HG02943 (cell line): ENCODE results near the gene DNASE2B.

Experiments
- ATAC-seq: cut with Tn5 transposase; IDR thresholded peaks from one replicate; pipeline ENCODE4 v1.9.1; 2021; ENCODE audit warnings: mild to moderate bottlenecking, low read depth, moderate library complexity; ENCODE audit not compliant: unreplicated experiment

Gene DNASE2B

GRCh38 chr1:84410328-84411095 lies 12.2 kb downstream of the DNASE2B start:
- no peak for ATAC-seq

- ATAC-seq, result no peak
Observed at GRCh38 chr1:84412316-84412942, 14.1 kb downstream of the DNASE2B start.

DNA sequence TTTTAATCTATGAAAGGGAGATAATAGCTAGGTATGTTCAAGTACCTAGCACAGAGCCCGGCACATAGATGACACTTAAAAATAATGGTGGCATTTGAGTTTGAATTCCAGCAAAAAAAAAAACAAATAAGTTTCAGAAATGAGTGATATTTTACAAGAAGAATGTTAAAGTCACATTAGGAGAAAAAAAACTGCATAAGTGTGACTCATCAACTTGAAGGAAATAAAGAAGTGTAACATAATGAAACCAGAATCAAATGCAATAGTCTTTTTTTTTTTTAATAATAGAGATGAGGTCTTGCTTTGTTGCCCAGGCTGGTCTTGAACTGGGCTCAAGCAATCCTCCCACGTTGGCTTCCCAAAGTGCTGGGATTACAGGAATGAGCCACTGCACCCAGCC lies 17.1 kb downstream of the DNASE2B start:
- no peak for ATAC-seq

DNA sequence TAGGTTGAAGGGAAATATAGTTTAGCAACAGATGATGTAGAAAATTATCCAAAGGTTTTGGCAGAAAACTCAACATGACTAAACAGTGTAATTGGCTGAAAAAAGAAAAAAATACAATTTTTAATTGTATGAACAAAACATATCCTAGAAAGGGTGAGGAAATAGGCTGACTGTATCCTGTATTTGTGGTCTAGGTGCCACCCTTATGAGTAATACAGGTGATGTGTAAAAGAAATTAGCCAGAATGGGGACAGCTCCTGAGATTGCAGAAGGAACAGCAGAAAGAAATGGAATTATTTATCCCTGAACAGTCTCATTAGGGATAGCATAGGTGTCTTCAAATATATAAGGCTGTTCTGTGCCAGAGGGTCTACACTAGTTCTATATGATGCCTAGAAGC lies 24.6 kb downstream of the DNASE2B start:
- ATAC-seq, result no peak

GRCh38 chr1:84424513-84425149 lies 26.3 kb downstream of the DNASE2B start:
- no peak for ATAC-seq

DNA sequence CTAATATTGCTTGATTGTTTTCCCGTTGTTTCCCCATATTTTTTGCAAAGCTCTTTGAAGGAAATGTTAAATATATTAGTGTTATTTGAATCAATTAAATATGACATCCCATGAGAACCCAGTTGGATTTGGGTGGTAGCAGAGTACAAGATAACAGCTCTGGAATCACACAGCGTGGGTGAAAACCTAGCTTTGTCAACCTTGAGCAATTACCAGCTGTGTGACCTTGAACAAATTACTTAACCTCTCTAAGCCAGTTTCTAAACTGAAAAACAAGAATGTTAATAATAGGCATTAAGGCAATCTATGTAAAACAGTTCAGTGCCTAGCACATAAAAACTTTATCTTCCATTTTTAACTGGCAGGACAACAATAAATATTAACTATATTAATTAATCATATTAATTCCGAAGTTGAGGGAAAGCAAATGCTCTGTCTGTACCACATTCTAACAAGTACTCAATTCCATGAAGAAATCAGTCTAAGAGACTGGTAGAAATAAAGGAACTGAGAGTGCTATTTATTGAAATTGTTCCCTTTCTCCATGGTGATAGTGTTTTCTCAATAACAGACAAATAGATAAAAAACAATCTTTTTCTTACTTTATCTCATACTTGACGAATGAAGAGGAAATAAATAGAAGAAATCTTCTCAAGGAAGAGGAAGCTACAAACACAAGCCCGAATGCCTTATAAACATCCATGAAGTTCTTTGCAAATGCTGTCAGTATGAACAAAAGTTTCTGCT lies 27.0 kb downstream of the DNASE2B start:
- ATAC-seq, result no peak

GRCh38 chr1:84426376-84426775 lies 28.1 kb downstream of the DNASE2B start:
- no peak for ATAC-seq

DNA sequence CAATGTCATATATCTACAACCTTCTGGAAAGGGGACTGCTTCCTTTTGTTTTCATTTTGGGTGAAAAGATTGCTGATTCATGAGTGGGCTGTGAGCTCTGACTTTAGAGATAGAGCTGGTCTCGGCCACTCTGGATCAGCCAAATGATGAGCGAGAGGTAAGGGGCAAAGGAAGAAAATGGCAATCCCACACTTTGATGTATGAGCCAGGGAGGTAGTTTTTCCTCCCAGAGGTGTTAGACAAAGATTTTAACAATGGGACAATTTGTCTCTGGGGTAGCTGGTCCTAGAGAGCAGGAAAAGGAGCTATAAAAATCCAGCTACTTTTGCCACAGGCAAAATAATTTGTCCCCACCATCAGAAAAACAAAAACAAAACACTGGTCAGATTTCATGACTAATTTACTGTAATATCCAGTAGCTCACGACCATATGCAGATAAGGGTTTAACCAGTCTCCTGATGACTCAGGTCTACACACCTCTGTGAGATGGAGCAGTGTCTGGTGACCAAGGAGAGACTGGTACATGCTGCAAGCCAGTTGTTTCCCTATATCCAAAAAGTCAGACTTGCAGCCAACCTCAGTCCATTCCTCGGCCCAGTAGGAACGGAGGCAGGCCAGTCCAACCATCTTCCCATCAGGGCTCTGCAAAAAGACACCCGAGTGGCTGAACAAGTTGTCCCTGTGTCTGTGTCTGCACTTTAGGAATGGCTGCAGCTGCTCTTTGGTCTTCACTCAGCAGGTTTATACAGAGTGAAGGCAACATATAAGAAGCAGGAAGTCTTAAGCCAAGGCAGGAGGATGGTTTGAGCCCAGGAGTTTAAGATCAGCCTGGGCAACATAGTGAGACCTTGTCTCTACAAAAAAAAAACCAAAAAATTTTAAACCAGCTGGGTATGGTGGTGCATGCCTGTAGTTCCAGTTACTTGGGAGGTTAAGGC lies 29.2 kb downstream of the DNASE2B start:
- ATAC-seq, result no peak

DNA sequence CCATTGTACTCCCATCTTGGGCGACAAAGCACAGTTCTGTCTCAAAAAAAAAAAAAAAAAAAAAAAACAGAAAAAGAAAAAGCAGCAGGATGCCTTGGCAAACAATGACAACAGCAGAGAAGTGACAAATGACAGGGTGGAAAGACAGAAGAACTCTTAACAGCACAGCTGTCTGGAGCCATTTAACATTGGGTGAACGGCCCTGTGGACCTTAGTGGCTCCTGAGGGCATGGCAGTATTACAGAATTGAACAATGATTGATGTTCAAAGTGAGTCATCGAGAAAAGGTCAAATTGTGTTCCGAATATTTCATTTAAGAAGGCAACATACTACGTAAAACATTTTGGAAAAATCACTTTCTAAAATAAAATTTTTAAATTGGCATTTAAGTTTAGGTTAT lies 30.0 kb downstream of the DNASE2B start:
- ATAC-seq, result no peak

GRCh38 chr1:84429231-84429630 lies 30.9 kb downstream of the DNASE2B start:
- ATAC-seq, result no peak

DNA sequence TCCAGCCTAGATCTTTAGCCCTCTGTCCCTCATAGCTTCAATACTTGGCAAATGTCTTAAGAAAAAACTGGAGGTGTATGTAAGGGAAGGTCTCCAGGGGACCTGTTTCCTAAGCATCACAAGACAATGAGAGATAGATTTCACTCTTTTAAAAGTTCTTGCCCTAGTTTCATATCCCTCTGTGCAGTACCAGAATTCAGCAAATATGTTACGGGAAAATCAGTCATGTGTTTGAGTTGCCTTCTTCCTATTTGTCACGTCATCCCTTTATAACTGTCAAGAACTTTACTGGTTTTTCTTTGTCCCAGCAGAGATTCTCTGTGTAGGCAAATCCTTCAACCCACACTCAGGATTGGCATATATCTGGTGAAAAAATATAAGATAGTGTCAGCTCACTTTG lies 32.3 kb downstream of the DNASE2B start:
- ATAC-seq, result no peak

GRCh38 chr1:84433258-84434080 lies 35.2 kb downstream of the DNASE2B start:
- ATAC-seq, result no peak

DNA sequence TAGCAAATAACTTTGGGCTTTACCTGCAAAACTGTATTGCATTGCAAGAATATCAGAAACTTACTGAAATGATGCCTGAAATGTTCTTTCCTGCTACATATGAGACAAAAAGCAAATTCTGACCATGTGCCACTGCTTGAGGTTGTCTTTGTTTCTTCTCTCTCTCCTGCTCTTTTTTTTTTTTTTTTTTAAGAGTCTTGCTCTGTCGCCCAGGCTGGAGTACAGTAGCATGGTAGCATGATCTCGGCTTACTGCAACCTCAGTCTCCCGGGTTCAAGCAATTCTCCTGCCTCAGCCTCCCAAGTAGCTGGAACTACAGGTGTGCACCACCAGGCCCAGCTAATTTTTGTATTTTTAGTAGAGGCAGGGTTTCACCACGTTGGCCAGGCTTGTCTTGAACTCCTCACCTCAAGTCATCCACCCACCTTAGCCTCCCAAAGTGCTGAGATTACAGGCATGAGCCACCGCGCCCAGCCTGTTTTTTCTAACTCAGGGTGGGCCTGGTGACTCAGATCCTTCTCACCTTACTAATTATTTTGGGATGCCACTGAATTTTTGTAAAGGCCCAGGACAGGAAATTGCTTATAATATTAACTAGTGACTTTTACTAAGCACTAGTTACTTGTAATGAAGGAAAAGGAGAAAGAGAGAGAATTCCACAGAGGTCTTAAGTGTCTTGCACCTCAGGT lies 35.9 kb downstream of the DNASE2B start:
- ATAC-seq, result no peak

GRCh38 chr1:84434801-84435549 lies 36.7 kb downstream of the DNASE2B start:
- peak; percentile 44 for ATAC-seq

GRCh38 chr1:84436876-84437655 lies 38.8 kb downstream of the DNASE2B start:
- ATAC-seq, result no peak

- peak; percentile 96 for ATAC-seq
Observed at GRCh38 chr1:84442256-84442655, 44.0 kb downstream of the DNASE2B start.
